HepG2 (cell line): Measurements from ENCODE around the gene NPDC1.

Source experiments
- KLF13 ChIP-seq: sonication (generic); formaldehyde crosslinking; IDR thresholded peaks from 2 replicates; pipeline ENCODE4 v1.4.0; 2020; ENCODE audit warnings: mild to moderate bottlenecking, missing genetic modification reagents
- MLX ChIP-seq: IDR thresholded peaks from 2 replicates; pipeline ENCODE4 v1.6.1; 2016
- MYPOP ChIP-seq: sonication (generic); formaldehyde crosslinking; IDR thresholded peaks from 2 replicates; pipeline ENCODE4 v1.8.1; 2023; ENCODE audit warnings: mild to moderate bottlenecking, moderate library complexity, missing genetic modification reagents
- PCBP2 ChIP-seq: fragments of 200-400 bp; formaldehyde crosslinking; optimal IDR thresholded peaks from 2 replicates; pipeline ENCODE3; 2018; ENCODE audit warnings: low read length, low read depth; ENCODE audit not compliant: poor library complexity, severe bottlenecking
- TFAP4 ChIP-seq: sonication (generic); IDR thresholded peaks from 2 replicates; pipeline ENCODE4 v1.6.1; 2016; ENCODE audit warnings: low read depth, borderline replicate concordance
- ZIK1 ChIP-seq: sonication (generic); formaldehyde crosslinking; IDR thresholded peaks from 2 replicates; pipeline ENCODE4 v1.5.0; 2020; ENCODE audit warnings: mild to moderate bottlenecking, low read depth, missing genetic modification reagents, borderline replicate concordance
- ZNF230 ChIP-seq: sonication (generic); formaldehyde crosslinking; IDR thresholded peaks from 2 replicates; pipeline ENCODE4 v1.4.0; 2020; ENCODE audit warnings: mild to moderate bottlenecking, missing genetic modification reagents
- ZNF558 ChIP-seq: sonication (generic); formaldehyde crosslinking; IDR thresholded peaks from 2 replicates; pipeline ENCODE4 v1.9.0; 2022; ENCODE audit warnings: mild to moderate bottlenecking, missing genetic modification reagents, borderline replicate concordance
- ZNF644 ChIP-seq: IDR thresholded peaks from 2 replicates; pipeline ENCODE4 v1.6.1; 2016; ENCODE audit warnings: low read depth
- TF ChIP-seq, protein P1 (sequence below): sonication (generic); formaldehyde crosslinking; IDR thresholded peaks from 2 replicates; pipeline ENCODE4 v1.4.0; 2020; ENCODE audit warnings: low read depth, mild to moderate bottlenecking, missing genetic modification reagents

DNA sequence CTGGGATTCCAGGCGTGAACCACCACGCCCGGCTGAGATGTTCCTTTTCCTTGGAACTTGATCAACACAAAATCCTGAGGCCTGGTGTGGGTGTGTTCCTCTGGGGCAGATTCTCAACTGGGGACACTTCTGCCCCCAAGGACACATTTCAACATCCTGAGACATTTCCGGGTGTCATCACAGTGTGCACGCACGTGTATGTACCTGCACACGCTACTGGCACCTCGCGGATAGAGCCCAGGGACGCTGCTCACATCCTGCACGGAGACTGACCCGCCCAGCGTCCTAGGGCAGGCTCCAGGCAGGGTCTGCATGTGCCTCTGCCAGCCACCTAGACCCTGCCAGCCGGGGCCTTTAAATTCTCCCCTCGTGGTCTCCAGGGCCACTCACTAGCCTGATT lies 16.4 kb upstream of the NPDC1 start:
- TF ChIP-seq ZNF230 = no peak
- no peak for TF ChIP-seq ZNF644
- TF ChIP-seq PCBP2 = no peak
- TF ChIP-seq, protein P1, sequence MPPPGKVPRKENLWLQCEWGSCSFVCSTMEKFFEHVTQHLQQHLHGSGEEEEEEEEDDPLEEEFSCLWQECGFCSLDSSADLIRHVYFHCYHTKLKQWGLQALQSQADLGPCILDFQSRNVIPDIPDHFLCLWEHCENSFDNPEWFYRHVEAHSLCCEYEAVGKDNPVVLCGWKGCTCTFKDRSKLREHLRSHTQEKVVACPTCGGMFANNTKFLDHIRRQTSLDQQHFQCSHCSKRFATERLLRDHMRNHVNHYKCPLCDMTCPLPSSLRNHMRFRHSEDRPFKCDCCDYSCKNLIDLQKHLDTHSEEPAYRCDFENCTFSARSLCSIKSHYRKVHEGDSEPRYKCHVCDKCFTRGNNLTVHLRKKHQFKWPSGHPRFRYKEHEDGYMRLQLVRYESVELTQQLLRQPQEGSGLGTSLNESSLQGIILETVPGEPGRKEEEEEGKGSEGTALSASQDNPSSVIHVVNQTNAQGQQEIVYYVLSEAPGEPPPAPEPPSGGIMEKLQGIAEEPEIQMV (CRISPR knock-in tag) = no peak
- no peak for TF ChIP-seq MLX
- no peak for TF ChIP-seq MYPOP (CRISPR knock-in tag)
- no peak for TF ChIP-seq ZNF558 (CRISPR knock-in tag)
- TF ChIP-seq TFAP4 = no peak
- TF ChIP-seq ZIK1 (CRISPR knock-in tag) = no peak
- no peak for TF ChIP-seq KLF13 (CRISPR knock-in tag)
